GM18507 (cell line): Measurements from ENCODE around the gene ONECUT2.
"Not testable (repeated sequence)": the region's sequence is repeated elsewhere in the genome, so short reads cannot be mapped to it uniquely, and the experiment has no call there.

Experiments used
- DNase-seq: peaks from one replicate; pipeline ENCODE4 v3.0.0; 2011; ENCODE audit warnings: low read depth; ENCODE audit not compliant: insufficient read length; ENCODE audit errors: extremely low spot score
- FAIRE-seq: peaks from 2 replicates; lab custom pipeline; 2011; peaks lifted over from hg19 to GRCh38; lab: Jason Lieb, UNC

ONECUT2 gene

GRCh38 chr18:57434536-57435494 is at the start of gene ONECUT2:
ONECUT2 (plus strand) TSS chr18:57435374; CDS start chr18:57435717, 343 bp downstream.
- FAIRE-seq (no peak), DNase-seq (no peak)

- FAIRE-seq (no peak), DNase-seq (no peak)
Observed at GRCh38 chr18:57389271-57389670, 45.9 kb upstream of the ONECUT2 start.

- DNase-seq (no peak), FAIRE-seq (no peak)
Observed at GRCh38 chr18:57390044-57390443, 45.1 kb upstream of the ONECUT2 start.

- FAIRE-seq, DNase-seq: not testable (repeated sequence)
Observed at GRCh38 chr18:57394749-57395148, 40.4 kb upstream of the ONECUT2 start.

- DNase-seq, FAIRE-seq: not testable (repeated sequence)
Observed at GRCh38 chr18:57396831-57397230, 38.3 kb upstream of the ONECUT2 start.

- FAIRE-seq (no peak), DNase-seq (no peak)
Observed at GRCh38 chr18:57397440-57398132, 37.6 kb upstream of the ONECUT2 start.

- DNase-seq (no peak), FAIRE-seq (no peak)
Observed at GRCh38 chr18:57404345-57404744, 30.8 kb upstream of the ONECUT2 start.

- FAIRE-seq (no peak), DNase-seq (no peak)
Observed at GRCh38 chr18:57409650-57410049, 25.5 kb upstream of the ONECUT2 start.

GRCh38 chr18:57410749-57411148 is 24.4 kb upstream of the ONECUT2 start:
- FAIRE-seq (no peak), DNase-seq (no peak)

- no peak for DNase-seq
- FAIRE-seq, result no peak
Observed at GRCh38 chr18:57416542-57416941, 18.6 kb upstream of the ONECUT2 start.

- FAIRE-seq (no peak), DNase-seq (no peak)
Observed at GRCh38 chr18:57422313-57422872, 12.8 kb upstream of the ONECUT2 start.

- DNase-seq (no peak), FAIRE-seq (no peak)
Observed at GRCh38 chr18:57423821-57424220, 11.4 kb upstream of the ONECUT2 start.

- DNase-seq (no peak), FAIRE-seq (no peak)
Observed at GRCh38 chr18:57425096-57425495, 10.1 kb upstream of the ONECUT2 start.

GRCh38 chr18:57426187-57426586 is 9.0 kb upstream of the ONECUT2 start:
- FAIRE-seq (no peak), DNase-seq (no peak)

- FAIRE-seq (no peak), DNase-seq (no peak)
Observed at GRCh38 chr18:57427429-57428201, 7.6 kb upstream of the ONECUT2 start.

- no peak for DNase-seq
- no peak for FAIRE-seq
Observed at GRCh38 chr18:57428221-57429150, 6.7 kb upstream of the ONECUT2 start.

- FAIRE-seq (peak; percentile 61), DNase-seq (no peak)
Observed at GRCh38 chr18:57429167-57430078, 5.8 kb upstream of the ONECUT2 start.
